Measurements from ENCODE around the gene CHCHD1. TPM values are rescaled to one million over a fixed set of nuclear protein-coding genes. Genes with fewer than 3 reads are reported as not detected.

The CHCHD1 gene
- polyA plus RNA-seq, 3 donors = 15.0 to 85.0 (median 72.3) TPM

- Mint-ChIP-seq H3K36me3 (peaks cover 57 to 64% of the 10 kb centered on the region in 2 donors), H3K27ac (peak overlapping the region; percentile 92 to 97 (median 93)), H3K9me3 (peaks cover 0 to under 1% (median 0%) of the 10 kb centered on the region in 7 donors), H3K27me3 (ENCODE audit: low read depth in 3 of 3) (no peaks in the 10 kb centered on the region), H3K4me3 (peak overlapping the region; percentile 90 to 94), H3K4me1 (peaks cover 39% of the 10 kb centered on the region)
- intact Hi-C loops (cut with micrococcal nuclease) = loop anchor here (2.0 to 5.0 kb wide), 2 partner anchors 24 to 66 kb away; no protein-coding TSS in a partner anchor
- Histone ChIP-seq H2AFZ (ENCODE audit: insufficient read depth, low read depth, low read length, poor library complexity, severe bottlenecking) (peak overlapping the region; percentile 60), H3K4me1 (ENCODE audit: control insufficient read depth in 1 of 2, insufficient read depth in 2 of 2, low read length in 2 of 2) (peaks cover 27 to 31% of the 10 kb centered on the region in 2 donors), H3K27ac (ENCODE audit: low read depth in 1 of 2, low read length in 2 of 2) (peak overlapping the region; percentile 81 to 91), H3K36me3 (replicated peaks in 1 of 2; ENCODE audit: control insufficient read depth in 1 of 2, insufficient read depth in 2 of 2, low read length in 2 of 2) (peaks cover 51 to 61% of the 10 kb centered on the region in 2 donors), H3K4me3 (replicated peaks in 1 of 3; ENCODE audit: low read depth in 2 of 3, low read length in 3 of 3) (peak overlapping the region; percentile 69 to 93 (median 72)), H3K9me3 (replicated peaks in 1 of 2; ENCODE audit: control insufficient read depth in 1 of 2, insufficient read depth in 1 of 2, low read length in 2 of 2) (no peaks in the 10 kb centered on the region), H3K9ac (ENCODE audit: insufficient read depth, low read length, poor library complexity, severe bottlenecking) (peak overlapping the region; percentile 94), H3K79me2 (ENCODE audit: insufficient read depth, low read length) (peaks cover 54% of the 10 kb centered on the region), H4K20me1 (ENCODE audit: insufficient read depth, low read length) (peaks cover 25% of the 10 kb centered on the region), H3K4me2 (replicated peaks; ENCODE audit: extremely low read depth, low read length, poor library complexity, severe bottlenecking) (peak overlapping the region; percentile 91), H3K27me3 (ENCODE audit: control insufficient read depth in 2 of 2, insufficient read depth in 2 of 2, low read length in 2 of 2) (no peaks in the 10 kb centered on the region)
- DNase-seq = peak in 2 of 3 donors; percentile 16 to 40
- TF ChIP-seq CTCF (IDR thresholded peaks at IDR 0.05) = no peak
- WGBS (ENCODE audit: insufficient coverage) = under 1% methylated on average over 63 of the region's 63 CpGs
Measured at GRCh38 chr10:73810735-73811465, 29.1 kb downstream of the CHCHD1 start.

- Histone ChIP-seq H3K36me3 (replicated peaks in 1 of 2; ENCODE audit: control insufficient read depth in 1 of 2, insufficient read depth in 2 of 2, low read length in 2 of 2) (peaks cover 33 to 53% of the 10 kb centered on the region in 2 donors), H2AFZ (ENCODE audit: insufficient read depth, low read depth, low read length, poor library complexity, severe bottlenecking) (no peak overlapping the region), H3K9ac (ENCODE audit: insufficient read depth, low read length, poor library complexity, severe bottlenecking) (no peak overlapping the region), H3K27me3 (ENCODE audit: control insufficient read depth in 2 of 2, insufficient read depth in 2 of 2, low read length in 2 of 2) (no peaks in the 10 kb centered on the region), H4K20me1 (ENCODE audit: insufficient read depth, low read length) (peaks cover 8% of the 10 kb centered on the region), H3K9me3 (replicated peaks in 1 of 2; ENCODE audit: control insufficient read depth in 1 of 2, insufficient read depth in 1 of 2, low read length in 2 of 2) (no peaks in the 10 kb centered on the region), H3K4me2 (replicated peaks; ENCODE audit: extremely low read depth, low read length, poor library complexity, severe bottlenecking) (peak overlapping the region; percentile 37), H3K79me2 (ENCODE audit: insufficient read depth, low read length) (peaks cover 39% of the 10 kb centered on the region), H3K4me1 (ENCODE audit: control insufficient read depth in 1 of 2, insufficient read depth in 2 of 2, low read length in 2 of 2) (peaks cover 45 to 49% of the 10 kb centered on the region in 2 donors), H3K4me3 (replicated peaks in 1 of 3; ENCODE audit: low read depth in 2 of 3, low read length in 3 of 3) (no peak overlapping the region), H3K27ac (ENCODE audit: low read depth in 1 of 2, low read length in 2 of 2) (no peak overlapping the region)
- no peak for DNase-seq
- Mint-ChIP-seq H3K36me3 (peaks cover 47 to 58% of the 10 kb centered on the region in 2 donors), H3K27me3 (ENCODE audit: low read depth in 3 of 3) (peaks cover 0 to 2% (median 0%) of the 10 kb centered on the region in 3 donors), H3K4me3 (no peak overlapping the region), H3K9me3 (no peaks in the 10 kb centered on the region), H3K27ac (peak overlapping the region in 4 of 7 donors; percentile 26 to 71 (median 44)), H3K4me1 (peaks cover 47% of the 10 kb centered on the region)
- no peak for TF ChIP-seq CTCF (IDR thresholded peaks at IDR 0.05)
- WGBS (ENCODE audit: insufficient coverage) = 91% methylated on average over 3 of the region's 4 CpGs
- intact Hi-C loops (cut with micrococcal nuclease) = loop anchor here in 1 of 2 donors (5.0 kb wide), 1 partner anchor 65 kb away; no protein-coding TSS in a partner anchor
Measured at GRCh38 chr10:73812657-73813056, 30.8 kb downstream of the CHCHD1 start.
